SK-MEL-5 (cell line): ENCODE results near the gene PTGS1. TPM values are rescaled to one million over a fixed set of nuclear protein-coding genes. Genes with fewer than 3 reads are reported as not detected.

ENCODE experiments used
- DNase-seq: peaks from one replicate; pipeline ENCODE4 v3.0.0-alpha.2; 2016; ENCODE audit warnings: low read depth, low spot score
- in situ Hi-C: cut with HindIII; loops from 2 replicates; pipeline ENCODE4 v1.10.0; 2016; ENCODE audit warnings: low sequenced_read_pairs, high pct_unique_total_duplicates, low pct_unique_long_range_greater_than_20kb
- total RNA-seq: library from RNA; depleted of rRNA; stranded (reverse); fragments of >200 nt; shearing (Covaris generic); gene quantifications from 2 replicates; pipeline ENCODE4 v1.2.3, GENCODE V29; 2014

PTGS1 gene
- total RNA-seq, 1 experiment from 2014 or later, result 0.03 TPM

DNA sequence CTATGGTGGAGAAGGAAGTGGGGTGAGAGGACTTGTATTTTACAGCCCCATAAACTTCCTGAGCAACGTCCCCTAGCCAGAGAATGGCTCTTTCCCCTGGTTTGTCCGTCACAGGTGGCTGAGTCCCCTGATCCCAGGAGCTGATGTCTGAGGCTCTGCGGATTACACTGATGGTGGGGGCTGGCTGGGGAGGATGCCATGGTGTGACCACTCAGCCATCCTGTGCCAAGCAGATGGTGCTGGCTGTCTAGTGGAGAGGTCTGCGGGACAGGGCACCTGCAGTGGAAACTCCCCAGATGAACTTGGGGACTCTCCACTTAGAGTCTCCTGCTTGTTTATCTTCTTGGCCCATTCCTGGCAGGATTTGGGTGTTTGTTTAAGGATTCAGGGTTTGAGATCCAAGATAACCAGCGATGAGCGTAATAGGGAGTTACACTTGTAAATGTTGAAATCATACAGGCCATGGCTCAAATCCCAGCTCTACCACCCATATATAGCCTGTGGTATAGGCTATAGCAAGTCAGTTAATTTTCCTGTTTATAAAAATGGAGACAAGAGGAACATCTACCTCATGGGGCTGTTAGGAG is 4.7 kb upstream of the PTGS1 start:
- DNase-seq, result no peak
- in situ Hi-C loops, result no loop called here

DNA sequence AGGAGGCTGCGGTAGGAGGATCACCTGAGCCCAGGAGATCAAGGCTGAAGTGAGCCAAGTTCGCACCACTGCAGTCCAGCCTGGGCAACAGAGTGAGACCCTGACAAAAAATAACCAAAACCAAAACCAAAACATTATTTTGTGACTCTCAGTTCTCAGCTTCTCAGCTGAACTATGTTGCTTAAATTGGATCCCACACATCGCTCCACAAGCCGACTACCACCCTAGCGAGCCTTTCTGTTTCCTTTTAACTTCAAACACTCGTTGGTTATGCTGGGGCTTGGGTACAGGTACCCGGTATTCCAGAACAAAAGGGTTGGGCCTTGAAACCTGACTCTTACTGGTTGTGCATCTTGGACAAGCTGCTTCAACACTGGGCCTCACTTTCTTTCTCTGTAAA is 3.8 kb upstream of the PTGS1 start:
- in situ Hi-C loops, result no loop called here
- DNase-seq, result no peak

DNA sequence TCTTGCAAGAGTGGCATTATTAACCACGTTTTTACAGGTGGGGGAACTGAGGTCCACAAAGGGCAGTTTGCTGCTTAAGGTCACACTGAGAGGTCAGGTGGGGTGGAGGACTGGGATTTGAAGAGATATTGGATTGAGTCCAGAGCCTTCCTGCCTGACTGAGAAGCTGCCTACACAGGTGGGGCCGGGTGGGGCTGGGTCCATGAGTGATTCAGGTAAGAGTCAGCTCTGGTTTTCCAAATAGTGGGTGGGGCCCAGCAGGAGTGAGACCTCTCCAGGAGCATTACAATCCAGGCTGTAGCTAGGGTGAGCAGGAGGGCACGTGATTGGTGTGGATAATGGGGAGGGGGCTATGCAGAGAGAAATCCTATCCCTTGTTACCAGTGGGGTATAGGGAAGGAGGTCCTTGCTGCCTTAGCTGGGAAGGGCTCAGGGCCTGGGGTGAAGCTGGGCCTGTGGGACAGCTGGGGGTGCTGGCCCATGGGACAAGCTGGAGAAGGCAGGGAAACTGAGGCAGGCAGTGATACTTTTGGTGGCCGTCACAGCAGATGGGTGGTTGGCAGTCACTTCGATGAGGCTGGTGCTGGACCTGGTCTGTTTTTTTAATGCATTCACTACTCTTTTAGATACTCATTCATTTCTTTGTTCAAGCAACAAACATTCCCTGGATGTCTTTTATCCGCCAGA is 2.9 kb upstream of the PTGS1 start:
- no peak for DNase-seq

DNA sequence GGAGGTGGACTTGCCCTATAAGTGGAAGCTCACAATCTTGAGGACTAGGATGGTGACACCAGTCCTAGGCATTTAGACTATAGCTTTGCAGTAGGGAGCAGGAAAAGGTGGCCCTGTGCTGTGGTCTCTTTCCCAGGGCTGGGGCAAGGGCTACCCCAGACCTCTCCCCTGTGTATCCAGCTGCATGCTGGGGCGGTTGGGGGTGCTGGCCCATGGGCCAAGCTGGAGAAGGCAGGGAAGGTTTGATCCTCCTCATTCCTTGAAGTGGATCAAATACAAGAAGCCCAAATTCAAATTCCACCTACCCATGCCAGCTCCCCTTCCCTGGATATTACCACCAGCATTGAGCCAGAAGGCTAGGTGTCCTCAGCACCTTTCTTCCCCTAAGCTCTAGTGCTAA is 2.2 kb upstream of the PTGS1 start:
- in situ Hi-C loops, result no loop called here
- DNase-seq, result no peak

More for the DNA sequence above, 2.9 kb upstream of the PTGS1 start:
- in situ Hi-C loops, result no loop called here

DNA sequence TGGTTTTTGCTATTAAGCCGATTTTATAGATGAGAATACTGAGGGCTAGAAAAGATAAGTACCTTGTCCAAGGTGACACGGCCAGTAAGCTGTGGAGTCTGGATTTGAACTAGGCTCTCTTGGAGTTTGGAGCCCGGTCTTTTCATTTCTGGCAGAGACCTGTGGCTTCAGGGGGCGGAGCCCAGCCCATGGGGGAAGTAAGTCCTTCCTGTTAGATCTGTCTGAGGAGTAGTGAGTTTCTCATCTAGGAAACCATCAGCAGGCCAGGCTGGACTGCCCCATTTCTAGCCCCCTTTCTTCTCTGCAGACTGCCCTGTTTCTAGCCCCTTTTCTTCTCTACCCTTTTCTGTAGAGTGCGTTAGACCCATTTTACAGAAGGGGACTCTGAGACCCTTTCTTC is 521 bp upstream of the PTGS1 start:
- no peak for DNase-seq
- in situ Hi-C loops, result no loop called here

DNA sequence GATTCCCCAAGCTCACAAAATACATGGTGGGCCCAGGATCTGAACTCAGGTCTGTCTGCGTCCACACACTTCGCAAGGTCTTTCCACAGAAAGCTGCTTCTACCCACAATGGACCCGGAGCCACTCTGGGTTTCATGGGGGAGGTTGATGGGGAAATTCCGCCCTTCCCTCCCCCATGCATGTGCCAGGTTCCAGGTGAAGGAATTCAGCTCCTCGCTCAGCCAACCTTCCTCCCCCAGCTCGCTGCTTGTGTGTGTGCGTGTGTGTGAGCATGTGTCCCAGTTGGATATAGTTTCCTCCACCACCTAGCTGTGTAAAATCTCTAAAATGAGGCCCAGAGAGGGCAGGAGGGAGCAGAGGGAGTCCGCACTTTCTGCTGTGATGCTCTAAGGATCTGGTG is 1.0 kb downstream of the PTGS1 start:
- DNase-seq, result no peak
- in situ Hi-C loops, result no loop called here

DNA sequence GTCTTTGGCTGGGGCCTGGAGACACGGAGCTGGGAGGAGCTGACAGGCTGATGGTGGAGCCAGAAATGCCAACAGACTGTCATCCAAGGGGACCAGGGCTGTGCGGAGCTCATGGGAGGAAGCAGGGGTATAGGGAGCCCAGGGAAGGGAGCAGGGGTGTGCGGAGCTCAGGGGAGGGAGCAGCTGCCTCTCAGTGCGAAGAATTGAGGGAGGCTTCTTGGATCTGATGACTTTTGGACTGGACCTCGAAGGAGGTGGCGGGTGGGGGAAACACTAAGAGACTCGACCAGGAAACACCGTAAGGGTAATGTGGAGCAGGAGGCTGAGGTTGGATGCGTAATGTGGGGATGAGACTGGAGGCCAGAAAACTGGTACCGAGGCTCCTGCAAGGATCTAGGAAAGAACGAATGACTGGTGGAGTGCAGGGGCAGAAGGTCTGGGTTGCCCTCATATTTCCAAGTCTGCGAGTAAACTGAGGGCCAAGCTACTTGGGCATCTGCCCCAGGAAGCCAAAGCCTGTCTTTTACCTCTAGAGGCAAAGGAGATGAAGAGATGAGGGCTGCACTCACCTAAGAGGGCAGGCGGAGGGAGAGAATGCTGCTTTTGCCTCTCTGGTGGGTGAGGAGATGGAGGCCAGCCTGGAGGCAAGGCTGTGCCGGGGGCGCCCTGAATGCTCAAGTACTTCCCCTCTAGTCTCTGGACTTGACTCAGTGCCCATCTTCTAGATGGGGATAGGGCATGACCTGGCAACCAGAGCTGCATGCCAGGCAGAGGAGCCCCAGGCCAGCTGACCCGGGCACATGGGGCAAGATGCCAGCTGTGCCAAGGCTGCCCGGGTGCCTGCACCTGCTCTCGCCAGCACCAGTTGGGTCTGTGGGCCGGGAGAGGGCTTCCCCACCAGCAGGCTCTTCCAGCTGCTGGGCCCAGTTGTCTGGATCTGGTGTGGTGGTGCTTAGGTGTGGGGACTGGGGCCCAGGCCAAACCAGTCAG is 2.3 kb downstream of the PTGS1 start:
- in situ Hi-C loops, result no loop called here
- DNase-seq, result no peak

DNA sequence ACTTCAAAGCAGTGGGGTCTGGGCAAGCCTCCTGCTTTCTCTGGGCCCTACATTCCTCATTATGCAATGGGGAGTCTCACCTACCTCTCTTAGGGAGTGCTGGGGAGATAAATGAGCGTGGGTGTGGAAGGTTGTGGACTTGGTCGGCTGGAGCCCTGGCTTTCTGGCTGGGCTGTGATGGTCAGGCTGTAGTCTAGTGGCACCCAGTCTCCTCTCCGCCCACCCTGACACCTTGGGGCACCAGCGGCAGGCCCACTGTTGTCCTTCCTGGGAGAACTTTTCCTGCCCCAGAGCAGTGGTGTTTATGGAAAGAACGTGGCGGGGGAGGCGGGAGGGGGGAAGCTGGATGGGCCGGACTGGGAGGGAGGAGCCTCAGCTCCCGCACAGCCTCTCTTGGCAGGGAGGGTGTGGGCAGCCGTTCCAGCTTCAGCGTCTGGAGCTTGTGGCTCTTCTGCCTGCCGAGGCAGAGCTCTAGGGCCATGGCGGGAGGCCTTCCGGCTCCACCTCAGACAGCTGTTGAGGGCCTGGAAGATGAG is 4.1 kb downstream of the PTGS1 start:
- DNase-seq, result no peak
- in situ Hi-C loops, result no loop called here

DNA sequence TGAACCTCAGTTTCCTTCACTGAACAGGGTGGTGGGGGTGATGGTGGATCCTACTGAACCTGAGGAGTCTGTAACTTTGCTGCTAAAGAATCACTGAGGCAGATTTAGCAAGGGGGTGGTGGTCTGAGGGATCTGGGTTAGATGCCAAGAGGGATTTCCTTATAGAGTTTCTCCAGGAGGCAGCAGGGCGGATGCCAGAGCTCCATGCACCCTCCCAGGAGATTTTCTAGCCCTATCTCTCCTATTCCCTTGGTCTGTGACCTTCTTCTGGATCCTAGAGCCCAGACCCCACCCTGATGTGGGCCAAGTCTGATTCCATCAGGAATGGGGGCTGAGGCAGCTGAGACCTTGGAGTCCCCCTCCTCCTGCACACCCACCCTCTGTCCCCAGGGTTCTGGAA is 6.0 kb downstream of the PTGS1 start:
- in situ Hi-C loops, result no loop called here
- DNase-seq, result no peak

DNA sequence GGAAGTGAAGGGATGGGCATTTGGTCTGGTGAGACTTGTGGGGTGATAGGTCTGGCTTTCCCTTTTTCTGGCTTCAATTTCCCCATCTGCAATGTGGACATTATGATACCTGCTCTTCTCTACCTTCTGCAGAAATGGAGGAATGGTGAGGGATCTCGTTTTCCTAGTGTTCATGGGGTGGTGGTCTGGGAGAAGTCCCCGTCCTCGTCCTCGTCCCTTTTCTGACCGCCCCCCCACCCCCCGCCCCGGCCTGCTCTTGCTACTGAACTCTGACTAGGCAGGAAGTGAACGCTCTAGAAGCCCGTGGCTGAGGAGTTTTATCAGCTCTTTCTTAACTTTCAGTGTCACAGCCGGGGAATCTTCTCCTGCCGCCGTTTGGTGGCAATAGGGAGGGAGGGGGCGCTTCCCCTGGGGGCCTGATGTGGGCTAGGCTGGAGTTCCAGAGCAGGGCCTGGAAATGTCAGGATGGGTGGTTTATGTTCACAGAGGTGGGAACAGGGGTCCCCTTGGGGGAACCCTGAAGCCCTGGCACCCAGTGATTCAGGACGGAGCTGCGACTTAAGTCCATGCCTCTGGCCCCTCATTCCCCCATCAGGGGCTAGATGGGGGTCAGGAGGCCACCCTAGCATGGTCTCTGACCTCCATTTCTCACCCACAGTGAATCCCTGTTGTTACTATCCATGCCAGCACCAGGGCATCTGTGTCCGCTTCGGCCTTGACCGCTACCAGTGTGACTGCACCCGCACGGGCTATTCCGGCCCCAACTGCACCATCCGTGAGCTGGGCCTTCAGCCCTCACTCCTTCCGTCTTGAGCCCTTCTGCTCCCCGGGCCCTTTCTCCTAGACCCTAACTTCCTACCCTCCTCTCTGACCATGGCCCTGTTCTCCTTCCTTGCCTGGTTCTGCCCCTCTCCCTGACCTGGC is 6.7 kb downstream of the PTGS1 start:
- in situ Hi-C loops, result no loop called here
- no peak for DNase-seq

DNA sequence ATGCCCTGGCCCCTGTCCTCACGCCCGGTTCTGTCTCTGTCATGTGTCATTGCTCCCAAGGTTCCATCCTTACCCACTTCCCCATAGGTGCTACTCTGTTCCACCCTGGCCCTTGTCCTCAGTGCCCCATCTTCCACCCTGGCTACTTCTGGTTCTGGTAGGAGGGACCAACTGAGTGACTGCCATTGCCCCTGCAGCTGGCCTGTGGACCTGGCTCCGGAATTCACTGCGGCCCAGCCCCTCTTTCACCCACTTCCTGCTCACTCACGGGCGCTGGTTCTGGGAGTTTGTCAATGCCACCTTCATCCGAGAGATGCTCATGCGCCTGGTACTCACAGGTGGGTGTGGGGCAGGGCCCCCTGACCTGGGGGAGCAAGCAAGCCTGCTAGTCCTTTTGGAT is 7.4 kb downstream of the PTGS1 start:
- in situ Hi-C loops, result no loop called here
- no peak for DNase-seq

DNA sequence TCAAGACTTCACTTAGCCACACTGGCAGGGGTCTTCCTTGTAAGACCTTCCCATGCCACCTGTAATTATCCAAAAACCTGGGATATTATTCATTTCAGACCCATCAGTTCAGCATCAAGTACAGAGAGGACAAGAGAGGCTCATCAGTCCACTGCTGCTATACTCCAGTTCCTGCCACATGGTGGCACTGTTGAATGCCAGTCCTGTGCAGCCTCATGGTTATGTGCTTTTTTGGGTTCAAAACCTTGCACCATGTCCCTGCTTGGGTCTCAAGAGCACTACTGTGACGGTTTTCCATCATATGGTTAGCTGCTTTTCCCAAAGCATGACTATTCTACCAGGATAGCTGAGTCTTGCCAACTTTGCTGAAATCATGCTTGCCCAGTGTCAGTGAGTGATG is 8.5 kb downstream of the PTGS1 start:
- peak; percentile 36 for DNase-seq
- in situ Hi-C loops, result no loop called here

DNA sequence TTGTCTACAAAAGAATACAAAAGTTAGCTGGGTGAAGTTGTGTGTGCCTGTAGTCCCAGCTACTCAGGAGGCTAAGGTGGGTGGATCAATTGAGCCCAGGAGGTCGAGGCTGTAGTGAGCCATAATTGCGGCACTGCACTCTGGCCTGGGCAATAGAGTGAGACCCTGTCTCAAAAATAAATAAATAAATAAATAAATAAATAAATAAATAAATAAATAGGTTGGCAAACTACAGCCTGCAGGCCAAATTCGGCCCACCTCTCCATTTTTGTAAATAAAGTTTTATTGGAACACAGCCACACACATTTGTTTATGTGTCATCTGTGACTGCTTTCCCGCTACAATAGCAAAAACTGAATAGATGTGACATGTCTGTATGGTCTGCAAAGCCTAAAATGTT is 9.5 kb downstream of the PTGS1 start:
- no peak for DNase-seq
- in situ Hi-C loops, result no loop called here

DNA sequence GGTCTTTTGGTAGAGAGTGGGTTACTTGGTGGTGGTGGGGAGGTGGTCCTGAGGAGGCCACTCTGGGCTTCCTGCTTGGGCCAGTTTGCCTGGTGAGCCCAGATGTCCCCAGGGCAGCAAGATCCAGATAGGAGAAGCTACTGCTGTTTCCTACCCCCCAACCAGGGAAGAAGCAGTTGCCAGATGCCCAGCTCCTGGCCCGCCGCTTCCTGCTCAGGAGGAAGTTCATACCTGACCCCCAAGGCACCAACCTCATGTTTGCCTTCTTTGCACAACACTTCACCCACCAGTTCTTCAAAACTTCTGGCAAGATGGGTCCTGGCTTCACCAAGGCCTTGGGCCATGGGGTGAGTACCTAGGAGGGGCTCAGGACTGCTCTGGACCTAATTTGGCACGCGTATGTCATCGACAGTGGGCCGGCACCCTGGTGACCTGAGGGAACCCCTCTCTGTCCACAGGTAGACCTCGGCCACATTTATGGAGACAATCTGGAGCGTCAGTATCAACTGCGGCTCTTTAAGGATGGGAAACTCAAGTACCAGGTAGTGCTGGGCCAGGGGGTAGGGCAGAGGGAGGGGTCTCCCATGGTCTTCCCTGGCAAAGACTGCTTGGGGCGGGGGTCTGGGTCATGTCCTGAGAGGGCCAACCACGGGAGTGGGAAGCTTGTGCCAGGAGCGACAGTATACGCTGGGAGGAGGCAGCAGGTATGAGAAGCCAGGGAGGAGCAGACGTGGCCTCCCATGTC is 10.6 kb downstream of the PTGS1 start:
- no peak for DNase-seq
- in situ Hi-C loops, result no loop called here

DNA sequence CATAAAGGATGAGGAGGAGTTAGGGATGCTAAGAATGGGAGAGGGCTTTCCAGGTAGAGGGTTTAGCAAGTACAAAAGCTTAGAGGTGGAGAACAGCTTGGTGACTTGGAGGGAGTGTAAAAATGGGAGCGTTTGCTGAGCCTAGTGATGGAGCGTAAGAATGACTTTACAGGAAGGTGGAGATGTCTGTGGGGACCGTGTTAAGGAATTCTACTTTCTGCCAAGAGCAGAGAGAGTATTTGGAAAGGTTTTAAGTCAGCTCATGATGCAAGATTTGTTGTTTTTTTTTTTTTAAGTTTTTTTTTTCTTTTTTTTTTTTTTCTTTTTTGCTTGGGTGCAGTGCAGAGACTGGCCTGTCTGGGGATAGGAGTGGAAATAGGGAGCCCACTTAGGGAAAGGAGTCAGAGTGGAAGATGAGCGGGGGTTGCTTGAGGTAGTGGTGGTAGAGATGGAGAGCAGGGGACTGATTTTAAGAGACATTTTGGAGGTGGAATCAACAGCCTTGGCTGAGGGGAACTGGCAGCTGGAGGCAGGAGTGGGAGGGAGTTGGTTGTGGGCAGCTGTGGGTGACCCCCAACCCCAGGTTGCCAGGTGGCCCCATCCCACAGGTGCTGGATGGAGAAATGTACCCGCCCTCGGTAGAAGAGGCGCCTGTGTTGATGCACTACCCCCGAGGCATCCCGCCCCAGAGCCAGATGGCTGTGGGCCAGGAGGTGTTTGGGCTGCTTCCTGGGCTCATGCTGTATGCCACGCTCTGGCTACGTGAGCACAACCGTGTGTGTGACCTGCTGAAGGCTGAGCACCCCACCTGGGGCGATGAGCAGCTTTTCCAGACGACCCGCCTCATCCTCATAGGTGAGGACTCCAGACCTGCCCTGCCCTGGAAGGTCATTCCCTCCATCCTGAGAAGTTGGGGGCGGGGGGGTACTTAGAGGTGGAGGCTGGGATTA is 12.4 kb downstream of the PTGS1 start:
- in situ Hi-C loops, result no loop called here
- no peak for DNase-seq

DNA sequence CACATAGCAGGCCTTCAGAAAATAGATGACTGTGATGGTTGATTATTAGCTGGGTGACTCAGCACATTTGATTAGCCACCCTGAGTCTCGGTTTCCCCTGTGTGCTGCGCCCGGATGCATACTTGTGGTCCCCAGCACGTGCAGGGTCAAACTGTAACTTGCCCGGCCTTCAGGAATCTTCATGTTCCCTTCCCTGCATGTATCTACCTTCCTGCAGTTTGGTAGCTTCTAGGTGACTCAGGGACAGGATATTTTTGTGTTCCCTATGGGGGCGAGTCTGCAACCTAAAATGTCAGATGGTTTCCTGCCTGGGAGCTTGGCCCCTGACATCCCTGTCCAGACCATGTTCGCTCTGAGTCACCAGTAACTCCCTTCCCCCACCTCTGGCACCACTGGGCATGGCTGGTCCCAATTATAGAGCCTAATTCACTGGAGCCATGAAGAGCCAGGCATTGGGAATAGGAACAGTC is 13.2 kb downstream of the PTGS1 start:
- no peak for DNase-seq
- in situ Hi-C loops, result no loop called here
